Measurements from ENCODE around the gene DCTN2.
"Not testable (repeated sequence)": the region's sequence is repeated elsewhere in the genome, so short reads cannot be mapped to it uniquely, and the experiment has no call there.

DNA sequence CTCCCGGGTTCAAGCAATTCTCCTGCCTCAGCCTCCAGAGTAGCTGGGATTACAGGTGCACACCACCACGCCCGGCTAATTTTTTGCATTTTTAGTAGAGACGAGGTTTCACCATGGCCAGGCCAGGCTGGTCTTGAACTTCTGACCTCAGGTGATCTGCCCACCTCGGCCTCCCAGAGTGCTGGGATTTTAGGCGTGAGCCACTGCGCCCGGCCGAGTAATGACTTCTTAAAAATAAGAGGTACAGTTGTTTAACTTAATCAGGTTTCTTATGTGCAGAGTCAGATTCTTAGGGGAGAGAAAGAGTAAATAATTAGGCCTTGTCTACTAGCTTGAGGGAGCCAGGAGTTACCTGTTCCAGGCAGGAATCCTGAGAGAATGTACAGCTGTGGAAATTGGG, 32.7 kb downstream of the DCTN2 start:
- TF ChIP-seq EZH2 (IDR thresholded peaks at IDR 0.05; ENCODE audit: insufficient read depth, poor library complexity, severe bottlenecking); EZH2phosphoT487 (IDR thresholded peaks at IDR 0.05; ENCODE audit: insufficient read depth, low read depth): not testable (repeated sequence)
